Transverse colon (tissue), 3 donors: ENCODE measurements around the gene FIZ1.

Source experiments
- EP300 ChIP-seq: sonication (generic); formaldehyde crosslinking; IDR thresholded peaks from one replicate; pipeline ENCODE4 v1.6.1; 2017; ENCODE audit warnings: antibody characterized with exemption, low read depth
- TF ChIP-seq, protein P1 (sequence below), 5 experiments: fragments of 200-600 bp in 3 of 5; fragments of 450-650 bp in 2 of 5; sonication (generic) in 3 of 5; IDR thresholded peaks; 1 replicate in 2 of 5; 2 replicates in 3 of 5; pipeline ENCODE4 v1.5.1; 2016 to 2017; ENCODE audit warnings: antibody characterized with exemption in 5 of 5, inconsistent platforms in 3 of 5, mild to moderate bottlenecking in 2 of 5, moderate library complexity in 1 of 5

DNA sequence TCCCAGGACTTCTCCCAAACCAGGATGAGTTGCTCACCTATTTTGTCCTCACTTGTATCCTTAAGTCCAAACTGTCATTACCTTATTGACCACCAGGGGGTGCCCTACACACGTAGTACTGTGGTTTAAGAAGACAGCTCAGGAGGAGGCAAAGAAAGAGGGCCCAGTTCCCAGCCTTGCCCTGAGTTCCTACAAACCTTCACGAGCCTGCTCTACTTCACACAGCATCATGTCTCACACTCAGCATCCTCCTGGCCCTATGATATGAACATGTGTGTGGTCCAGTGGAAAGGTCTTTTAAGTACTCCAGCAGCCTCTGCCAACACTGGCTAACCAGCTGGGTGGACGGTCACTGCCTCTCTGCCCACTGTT, 33.1 kb upstream of the FIZ1 start:
- TF ChIP-seq EP300 = no peak
- TF ChIP-seq, protein P1, sequence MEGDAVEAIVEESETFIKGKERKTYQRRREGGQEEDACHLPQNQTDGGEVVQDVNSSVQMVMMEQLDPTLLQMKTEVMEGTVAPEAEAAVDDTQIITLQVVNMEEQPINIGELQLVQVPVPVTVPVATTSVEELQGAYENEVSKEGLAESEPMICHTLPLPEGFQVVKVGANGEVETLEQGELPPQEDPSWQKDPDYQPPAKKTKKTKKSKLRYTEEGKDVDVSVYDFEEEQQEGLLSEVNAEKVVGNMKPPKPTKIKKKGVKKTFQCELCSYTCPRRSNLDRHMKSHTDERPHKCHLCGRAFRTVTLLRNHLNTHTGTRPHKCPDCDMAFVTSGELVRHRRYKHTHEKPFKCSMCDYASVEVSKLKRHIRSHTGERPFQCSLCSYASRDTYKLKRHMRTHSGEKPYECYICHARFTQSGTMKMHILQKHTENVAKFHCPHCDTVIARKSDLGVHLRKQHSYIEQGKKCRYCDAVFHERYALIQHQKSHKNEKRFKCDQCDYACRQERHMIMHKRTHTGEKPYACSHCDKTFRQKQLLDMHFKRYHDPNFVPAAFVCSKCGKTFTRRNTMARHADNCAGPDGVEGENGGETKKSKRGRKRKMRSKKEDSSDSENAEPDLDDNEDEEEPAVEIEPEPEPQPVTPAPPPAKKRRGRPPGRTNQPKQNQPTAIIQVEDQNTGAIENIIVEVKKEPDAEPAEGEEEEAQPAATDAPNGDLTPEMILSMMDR (IDR thresholded peaks at IDR 0.05) = peak; percentile 85 to 96 (median 90)
